GM12878 (cell line): ENCODE data around the gene SPATA32. TPM values are rescaled to one million over a fixed set of nuclear protein-coding genes. Genes with fewer than 3 reads are reported as not detected.

Source experiments
- CHD1 ChIP-seq: IDR thresholded peaks from 2 replicates; pipeline ENCODE4 v1.6.1; 2012; ENCODE audit warnings: low read depth, low read length, improper control_type of control experiment
- CREB1 ChIP-seq: IDR thresholded peaks from 2 replicates; pipeline ENCODE4 v1.6.1; 2012; ENCODE audit warnings: low read depth, mild to moderate bottlenecking, inconsistent platforms
- CREM ChIP-seq: IDR thresholded peaks from 2 replicates; pipeline ENCODE4 v1.6.1; 2014; ENCODE audit warnings: antibody characterized with exemption, low read depth
- E2F4 ChIP-seq: IDR thresholded peaks from 2 replicates; pipeline ENCODE4 v1.6.1; 2012; ENCODE audit warnings: low read depth, low read length, improper control_type of control experiment
- EED ChIP-seq: sonication (generic); IDR thresholded peaks from 2 replicates; pipeline ENCODE4 v1.6.1; 2016; ENCODE audit warnings: antibody characterized with exemption, low read depth
- ELK1 ChIP-seq: IDR thresholded peaks from 2 replicates; pipeline ENCODE4 v1.6.1; 2012; ENCODE audit warnings: low read depth, low read length, improper control_type of control experiment
- HCFC1 ChIP-seq: fragments of 150-350 bp; IDR thresholded peaks from 2 replicates; pipeline ENCODE4 v1.6.1; 2014; ENCODE audit warnings: low read length
- MAX ChIP-seq: IDR thresholded peaks from 2 replicates; pipeline ENCODE4 v1.6.1; 2012; ENCODE audit warnings: low read depth, low read length, improper control_type of control experiment
- MXI1 ChIP-seq: fragments of 150-350 bp; IDR thresholded peaks from 2 replicates; pipeline ENCODE4 v1.6.1; 2011; ENCODE audit warnings: low read depth, mild to moderate bottlenecking, inconsistent platforms, low read length, improper control_type of control experiment
- NR2C1 ChIP-seq: fragments of 450-650 bp; IDR thresholded peaks from 2 replicates; pipeline ENCODE4 v1.6.1; 2017; ENCODE audit warnings: antibody characterized with exemption, mild to moderate bottlenecking, moderate library complexity
- NRF1 ChIP-seq: conservative IDR thresholded peaks from 2 replicates; pipeline ENCODE4 v1.6.1; 2011; ENCODE audit warnings: mild to moderate bottlenecking, low read depth, low read length, improper control_type of control experiment
- PBX3 ChIP-seq: IDR thresholded peaks from 2 replicates; pipeline ENCODE4 v1.6.1; 2011; ENCODE audit warnings: mild to moderate bottlenecking, low read depth, low read length, moderate library complexity; ENCODE audit not compliant: insufficient replicate concordance
- PKNOX1 ChIP-seq: fragments of 450-650 bp; IDR thresholded peaks from 2 replicates; pipeline ENCODE4 v1.6.1; 2016; ENCODE audit warnings: mild to moderate bottlenecking
- SMAD1 ChIP-seq: fragments of 450-650 bp; IDR thresholded peaks from 2 replicates; pipeline ENCODE4 v1.6.1; 2018; ENCODE audit warnings: mild to moderate bottlenecking, low read depth; ENCODE audit not compliant: partially characterized antibody
- SMAD5 ChIP-seq: IDR thresholded peaks from 2 replicates; pipeline ENCODE4 v1.6.1; 2016; ENCODE audit warnings: antibody characterized with exemption, low read depth
- TAF1 ChIP-seq: IDR thresholded peaks from 2 replicates; pipeline ENCODE4 v1.6.1; 2011; ENCODE audit warnings: mild to moderate bottlenecking, low read depth, low read length, borderline replicate concordance
- ZNF592 ChIP-seq: fragments of 450-650 bp; IDR thresholded peaks from 2 replicates; pipeline ENCODE4 v1.6.1; 2017; ENCODE audit warnings: mild to moderate bottlenecking, moderate library complexity
- ZZZ3 ChIP-seq: IDR thresholded peaks from 2 replicates; pipeline ENCODE4 v1.6.1; 2011; ENCODE audit warnings: low read depth; ENCODE audit not compliant: control insufficient read depth, insufficient read length
- polyA plus RNA-seq, 11 experiments: library from polyadenylated mRNA; depleted of rRNA in 4 of 11; unstranded in 6 of 11; stranded (reverse) in 5 of 11; fragments of >200 nt; fragmentation: Nextera tagmentation in 4 of 11; fragmentation: Illumina TruSeq in 1 of 11; extraction: Ambion mirVana in 4 of 11; extraction: Trizol in 1 of 11; gene quantifications; 1 replicate in 1 of 11; 2 replicates in 10 of 11; pipeline versions ENCODE4 v1.2.1 to v1.2.3, GENCODE V29; 2011 to 2016; ENCODE audit warnings: inconsistent platforms in 2 of 11, missing spikeins in 2 of 11, low read depth in 1 of 11
- total RNA-seq, 4 experiments: library from RNA; depleted of rRNA in 3 of 4; stranded (reverse); fragments of >200 nt in 3 of 4; fragmentation: Illumina TruSeq in 1 of 4; extraction: Trizol in 1 of 4; gene quantifications; 2 replicates each; pipeline versions ENCODE4 v1.2.1 to v1.2.3, GENCODE V29; 2013 to 2021

SPATA32 gene
- total and polyA plus RNA-seq, 10 of the 15 experiments (the other 5 are each of a cell fraction or from before 2014, with no cell fraction given): 0.03 to 0.35 (median 0.11) TPM; not detected in 3

GRCh38 chr17:45228763-45229539, 32.9 kb downstream of the SPATA32 start (continued):
- no peak for TF ChIP-seq E2F4
- no peak for TF ChIP-seq NR2C1
- peak; percentile 84 for TF ChIP-seq MXI1
- TF ChIP-seq ZNF592: 0 out of 2 replicates have a peak, but pooled peaks have one; percentile 53
- no peak for TF ChIP-seq SMAD1
- TF ChIP-seq ELK1: no peak; the same call in none of the 2 replicates
- TF ChIP-seq HCFC1: peak; percentile 32; the same call in 1 of the 2 replicates
- no peak for TF ChIP-seq ZZZ3
- TF ChIP-seq CHD1: no peak
- TF ChIP-seq PBX3: peak; percentile 32
- TF ChIP-seq TAF1: peak; percentile 39; the same call in 1 of the 2 replicates
- TF ChIP-seq CREB1: no peak
- peak; percentile 32 for TF ChIP-seq MAX
- TF ChIP-seq CREM: peak; percentile 97
- no peak for TF ChIP-seq NRF1
- TF ChIP-seq SMAD5: peak; percentile 47; the same call in 1 of the 2 replicates
- TF ChIP-seq EED: peak; percentile 97
- TF ChIP-seq PKNOX1: peak; percentile 64; the same call in 1 of the 2 replicates
